ENCODE data around the gene SERINC5.

The SERINC5 gene

GRCh38 chr5:80254767-80255430 lies 949 bp downstream of the SERINC5 start:
- DNase-seq (ENCODE audit: low read depth, low spot score), result no peak

GRCh38 chr5:80251636-80252035 lies 4.2 kb downstream of the SERINC5 start:
- DNase-seq (ENCODE audit: low read depth, low spot score), result no peak

- DNase-seq (ENCODE audit: low read depth, low spot score), result no peak
Observed at GRCh38 chr5:80250801-80251200, 5.0 kb downstream of the SERINC5 start.

- no peak for DNase-seq (ENCODE audit: low read depth, low spot score)
Observed at GRCh38 chr5:80249901-80250300, 5.9 kb downstream of the SERINC5 start.

GRCh38 chr5:80248378-80248777 lies 7.5 kb downstream of the SERINC5 start:
- no peak for DNase-seq (ENCODE audit: low read depth, low spot score)

GRCh38 chr5:80246995-80247729 lies 8.7 kb downstream of the SERINC5 start:
- DNase-seq (ENCODE audit: low read depth, low spot score), result no peak

GRCh38 chr5:80246001-80246758 lies 9.7 kb downstream of the SERINC5 start:
- DNase-seq (ENCODE audit: low read depth, low spot score), result no peak

- DNase-seq (ENCODE audit: low read depth, low spot score), result no peak
Observed at GRCh38 chr5:80243567-80243966, 12.3 kb downstream of the SERINC5 start.

GRCh38 chr5:80242849-80243248 lies 13.0 kb downstream of the SERINC5 start:
- DNase-seq (ENCODE audit: low read depth, low spot score), result no peak

- no peak for DNase-seq (ENCODE audit: low read depth, low spot score)
Observed at GRCh38 chr5:80240368-80240986, 15.4 kb downstream of the SERINC5 start.

- DNase-seq (ENCODE audit: low read depth, low spot score), result no peak
Observed at GRCh38 chr5:80239680-80240367, 16.0 kb downstream of the SERINC5 start.

- no peak for DNase-seq (ENCODE audit: low read depth, low spot score)
Observed at GRCh38 chr5:80238778-80239679, 16.8 kb downstream of the SERINC5 start.

- no peak for DNase-seq (ENCODE audit: low read depth, low spot score)
Observed at GRCh38 chr5:80238097-80238496, 17.8 kb downstream of the SERINC5 start.

- DNase-seq (ENCODE audit: low read depth, low spot score), result no peak
Observed at GRCh38 chr5:80237243-80237642, 18.6 kb downstream of the SERINC5 start.

- DNase-seq (ENCODE audit: low read depth, low spot score), result no peak
Observed at GRCh38 chr5:80234116-80234948, 21.5 kb downstream of the SERINC5 start.

GRCh38 chr5:80231693-80232092 lies 24.2 kb downstream of the SERINC5 start:
- no peak for DNase-seq (ENCODE audit: low read depth, low spot score)

GRCh38 chr5:80231243-80231642 lies 24.6 kb downstream of the SERINC5 start:
- DNase-seq (ENCODE audit: low read depth, low spot score), result no peak

- DNase-seq (ENCODE audit: low read depth, low spot score), result no peak
Observed at GRCh38 chr5:80230269-80230992, 25.4 kb downstream of the SERINC5 start.

- no peak for DNase-seq (ENCODE audit: low read depth, low spot score)
Observed at GRCh38 chr5:80229902-80230255, 26.0 kb downstream of the SERINC5 start.
